NB4 (cell line): ENCODE results near the gene TTPAL.

Experiments
- MYC ChIP-seq: IDR thresholded peaks from 2 replicates; pipeline ENCODE4 v1.6.1; 2011; ENCODE audit warnings: low read depth, low read length
- POLR2A ChIP-seq: IDR thresholded peaks from 2 replicates; pipeline ENCODE4 v1.6.1; 2011; ENCODE audit warnings: mild to moderate bottlenecking; ENCODE audit not compliant: insufficient read length; ENCODE audit errors: extremely low read depth
- TF ChIP-seq, protein P1 (sequence below): IDR thresholded peaks from one replicate; pipeline ENCODE4 v1.5.1; 2012; ENCODE audit warnings: low read depth, low read length

GRCh38 chr20:44488551-44488950 is 12.9 kb downstream of the TTPAL start:
- TF ChIP-seq, protein P1, sequence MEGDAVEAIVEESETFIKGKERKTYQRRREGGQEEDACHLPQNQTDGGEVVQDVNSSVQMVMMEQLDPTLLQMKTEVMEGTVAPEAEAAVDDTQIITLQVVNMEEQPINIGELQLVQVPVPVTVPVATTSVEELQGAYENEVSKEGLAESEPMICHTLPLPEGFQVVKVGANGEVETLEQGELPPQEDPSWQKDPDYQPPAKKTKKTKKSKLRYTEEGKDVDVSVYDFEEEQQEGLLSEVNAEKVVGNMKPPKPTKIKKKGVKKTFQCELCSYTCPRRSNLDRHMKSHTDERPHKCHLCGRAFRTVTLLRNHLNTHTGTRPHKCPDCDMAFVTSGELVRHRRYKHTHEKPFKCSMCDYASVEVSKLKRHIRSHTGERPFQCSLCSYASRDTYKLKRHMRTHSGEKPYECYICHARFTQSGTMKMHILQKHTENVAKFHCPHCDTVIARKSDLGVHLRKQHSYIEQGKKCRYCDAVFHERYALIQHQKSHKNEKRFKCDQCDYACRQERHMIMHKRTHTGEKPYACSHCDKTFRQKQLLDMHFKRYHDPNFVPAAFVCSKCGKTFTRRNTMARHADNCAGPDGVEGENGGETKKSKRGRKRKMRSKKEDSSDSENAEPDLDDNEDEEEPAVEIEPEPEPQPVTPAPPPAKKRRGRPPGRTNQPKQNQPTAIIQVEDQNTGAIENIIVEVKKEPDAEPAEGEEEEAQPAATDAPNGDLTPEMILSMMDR, result no peak
- TF ChIP-seq MYC (no peak), POLR2A (no peak)
